Islet precursor cell (in vitro differentiated cells): ENCODE measurements around the gene ABCB6.

Source experiments
- DNase-seq: peaks from one replicate; pipeline ENCODE4 v3.0.0-alpha.2; 2018

ABCB6 gene

DNA sequence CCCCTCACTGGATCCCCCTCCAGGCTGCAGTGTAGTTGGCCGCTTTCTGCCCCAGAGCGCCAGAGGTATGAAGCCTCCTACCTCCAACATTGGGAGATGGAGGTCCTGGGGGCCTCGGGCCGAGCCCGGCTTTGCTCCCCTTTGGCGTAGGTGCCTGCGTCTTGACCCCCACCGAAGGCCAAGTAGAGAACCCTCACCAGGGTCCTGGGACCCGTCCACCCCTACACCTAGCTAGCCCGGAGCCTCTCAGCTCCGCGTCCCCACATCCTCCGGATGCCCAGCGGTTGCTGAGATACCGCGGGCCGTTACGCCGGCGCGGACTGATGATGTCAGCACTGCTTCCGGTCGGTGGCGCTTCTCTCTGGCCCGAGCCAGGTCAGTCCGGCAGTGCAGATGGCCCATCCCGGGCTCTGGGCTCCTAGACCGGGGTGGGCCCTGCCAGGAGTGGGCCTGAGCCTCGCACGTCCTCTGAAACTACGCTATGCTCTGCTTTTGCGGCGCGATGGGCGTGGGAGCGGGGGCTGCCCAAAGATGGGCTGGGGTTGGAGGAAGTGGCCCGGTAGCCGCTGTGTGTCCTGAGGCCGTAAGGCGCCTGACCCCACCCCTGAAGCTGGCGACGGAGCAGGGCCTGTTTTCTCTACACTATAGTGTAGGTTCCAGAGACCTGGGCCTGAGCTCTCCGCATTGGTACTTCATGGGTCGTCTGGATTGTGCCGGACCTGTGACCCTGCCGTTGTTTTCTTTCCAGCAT is 26.6 kb upstream of the ABCB6 start, which contains the start of the genes GLB1L and STK16:
GLB1L (minus strand) TSS at position 297 of the 751 bp plus-strand sequence. CDS start 1,871 bp downstream, outside the sequence.
STK16 (plus strand) TSS at position 332 of the 751 bp plus-strand sequence. CDS start 521 bp downstream, outside the sequence.
- DNase-seq = peak; percentile 97

DNA sequence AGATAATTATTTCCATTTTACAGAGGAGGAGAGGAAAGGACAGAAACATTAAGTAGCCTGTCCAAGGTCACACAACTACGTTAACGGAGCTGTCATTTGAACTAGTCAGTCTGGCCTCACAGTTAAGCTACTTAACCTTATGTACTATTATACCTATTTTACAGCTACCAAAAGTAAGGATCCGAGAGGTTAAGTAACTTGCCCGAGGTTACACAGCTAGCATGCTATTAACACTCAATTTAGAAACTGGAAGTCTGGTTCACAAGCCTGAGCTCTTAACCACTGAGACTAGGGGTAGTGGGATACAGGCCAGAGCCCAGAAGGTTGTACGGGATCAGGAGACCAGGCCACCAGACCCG is 26.0 kb upstream of the ABCB6 start:
- DNase-seq = no peak

DNA sequence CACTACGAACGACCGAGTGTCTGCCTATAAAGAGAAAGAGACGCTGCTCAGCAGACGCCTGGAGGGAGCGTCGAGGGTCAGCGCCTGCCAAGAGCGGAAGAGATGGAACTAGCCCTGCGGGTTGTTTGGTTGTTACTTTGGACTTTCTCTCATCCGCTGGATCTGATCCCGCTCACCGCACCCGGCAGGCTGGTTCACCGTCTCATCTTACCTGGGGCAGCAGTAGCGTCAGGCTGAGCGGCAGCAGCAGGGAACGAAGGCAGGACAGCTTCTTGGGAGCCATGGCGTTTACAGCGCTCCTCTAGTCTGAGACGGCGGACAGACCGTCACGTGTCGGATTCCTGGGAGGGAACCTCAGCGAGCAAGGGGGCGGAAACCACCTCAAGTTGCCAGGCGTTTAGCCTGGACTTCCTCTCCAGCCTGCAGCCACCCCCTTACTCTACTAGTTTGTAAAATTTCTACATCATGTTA is 24.6 kb upstream of the ABCB6 start:
- no peak for DNase-seq

DNA sequence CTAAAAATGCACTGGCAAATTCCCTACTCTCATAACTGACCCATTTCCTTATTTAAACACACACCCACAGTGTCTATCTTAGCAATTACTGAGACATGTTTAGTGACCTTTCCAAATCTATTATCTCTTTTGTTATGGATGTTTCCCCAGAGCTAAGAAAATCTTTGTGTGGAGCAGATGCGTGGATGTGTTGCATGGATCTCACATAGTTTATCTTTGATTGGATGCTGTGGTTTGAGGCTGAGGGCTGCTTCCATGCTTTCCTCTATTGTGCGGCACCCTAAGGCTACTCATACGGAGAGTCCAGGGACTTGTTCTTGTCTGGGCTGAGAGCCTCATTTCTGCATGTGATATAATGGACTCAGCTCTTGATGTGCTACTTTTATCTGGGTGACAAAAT is 15.6 kb upstream of the ABCB6 start:
- no peak for DNase-seq

DNA sequence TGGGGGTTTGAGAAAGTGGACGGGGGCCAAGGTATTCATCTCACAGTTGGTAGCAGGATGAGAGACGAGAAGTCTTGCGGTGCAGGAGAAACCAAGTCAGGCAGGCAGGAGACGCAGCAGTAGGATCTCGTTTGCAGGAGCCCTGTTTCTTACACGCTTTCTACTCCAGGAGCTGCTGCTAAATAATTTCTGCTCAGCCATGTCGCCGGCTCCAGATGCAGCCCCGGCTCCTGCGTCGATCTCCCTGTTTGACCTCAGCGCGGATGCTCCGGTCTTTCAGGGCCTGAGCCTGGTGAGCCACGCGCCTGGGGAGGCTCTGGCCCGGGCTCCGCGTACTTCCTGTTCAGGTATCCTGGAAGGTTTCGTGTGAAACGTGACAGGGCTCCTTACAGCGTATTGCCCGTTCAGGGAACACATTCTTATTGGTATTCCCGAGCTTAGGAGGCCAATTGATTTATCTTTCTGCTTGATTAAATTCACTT is 11.3 kb upstream of the ABCB6 start:
- DNase-seq = peak; percentile 85

DNA sequence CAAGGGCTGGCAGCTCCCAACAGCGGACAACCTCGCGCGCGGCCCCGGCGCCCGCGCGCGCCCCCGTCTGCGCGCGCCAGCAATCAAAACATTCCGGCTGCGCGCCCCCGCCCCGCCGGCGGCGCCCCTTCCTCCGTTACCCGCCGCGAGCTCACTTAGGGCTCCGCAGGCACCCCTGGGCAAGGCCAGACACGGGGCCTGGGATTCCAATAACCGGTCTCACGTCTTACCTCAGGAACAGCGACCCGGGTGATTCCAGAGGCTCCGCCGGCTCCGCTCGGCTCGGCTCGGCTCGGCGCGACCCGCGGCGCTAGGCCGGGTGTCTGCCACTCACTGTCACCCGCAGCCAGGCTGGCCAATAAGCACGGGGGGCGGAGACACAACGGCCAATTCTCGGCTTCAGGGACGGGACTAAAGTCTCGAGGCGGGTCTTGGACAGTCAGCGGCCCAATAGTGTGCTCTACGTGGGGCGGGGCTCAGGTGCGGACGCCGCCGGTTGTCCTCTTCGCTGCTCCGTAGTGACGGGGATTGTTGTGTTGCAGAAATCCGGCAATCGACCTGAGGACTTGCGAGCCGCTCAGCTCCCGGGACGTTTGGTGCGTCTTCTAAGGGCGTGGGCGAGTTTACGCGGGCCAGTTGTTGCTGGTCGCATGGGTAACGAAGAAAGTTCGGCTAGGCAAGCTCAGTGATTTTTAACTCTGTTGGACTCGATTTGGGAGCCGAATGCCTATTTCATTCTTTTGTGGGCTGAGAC is 10.7 kb upstream of the ABCB6 start, which contains the start of the genes ANKZF1 and ATG9A:
ANKZF1 (plus strand) TSS at position 502 of the 754 bp plus-strand sequence. CDS start 452 bp downstream, outside the sequence.
ATG9A (minus strand) TSS at position 332 of the 754 bp plus-strand sequence. CDS start 1,612 bp downstream, outside the sequence.
- DNase-seq = peak; percentile 100

DNA sequence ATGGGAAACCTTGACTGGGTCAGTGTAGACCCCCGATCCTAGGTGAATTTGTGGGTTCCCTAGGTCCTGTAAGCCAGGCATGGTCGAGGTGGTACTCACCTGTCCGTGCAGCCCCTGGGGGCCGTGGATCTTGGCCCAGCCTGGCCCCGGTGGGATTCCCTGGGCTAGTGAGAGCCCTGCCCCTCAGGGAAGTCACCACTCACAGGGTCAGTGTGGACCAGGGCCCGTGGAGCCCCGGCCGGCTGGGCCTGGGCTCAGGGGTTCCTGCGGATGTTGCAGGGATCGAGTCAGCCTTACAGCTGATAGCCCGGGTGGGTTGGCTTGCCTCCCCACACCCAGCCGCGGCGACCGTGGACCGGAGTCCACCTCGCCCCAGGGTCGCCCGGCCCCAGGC is 10.2 kb upstream of the ABCB6 start:
- DNase-seq = no peak

DNA sequence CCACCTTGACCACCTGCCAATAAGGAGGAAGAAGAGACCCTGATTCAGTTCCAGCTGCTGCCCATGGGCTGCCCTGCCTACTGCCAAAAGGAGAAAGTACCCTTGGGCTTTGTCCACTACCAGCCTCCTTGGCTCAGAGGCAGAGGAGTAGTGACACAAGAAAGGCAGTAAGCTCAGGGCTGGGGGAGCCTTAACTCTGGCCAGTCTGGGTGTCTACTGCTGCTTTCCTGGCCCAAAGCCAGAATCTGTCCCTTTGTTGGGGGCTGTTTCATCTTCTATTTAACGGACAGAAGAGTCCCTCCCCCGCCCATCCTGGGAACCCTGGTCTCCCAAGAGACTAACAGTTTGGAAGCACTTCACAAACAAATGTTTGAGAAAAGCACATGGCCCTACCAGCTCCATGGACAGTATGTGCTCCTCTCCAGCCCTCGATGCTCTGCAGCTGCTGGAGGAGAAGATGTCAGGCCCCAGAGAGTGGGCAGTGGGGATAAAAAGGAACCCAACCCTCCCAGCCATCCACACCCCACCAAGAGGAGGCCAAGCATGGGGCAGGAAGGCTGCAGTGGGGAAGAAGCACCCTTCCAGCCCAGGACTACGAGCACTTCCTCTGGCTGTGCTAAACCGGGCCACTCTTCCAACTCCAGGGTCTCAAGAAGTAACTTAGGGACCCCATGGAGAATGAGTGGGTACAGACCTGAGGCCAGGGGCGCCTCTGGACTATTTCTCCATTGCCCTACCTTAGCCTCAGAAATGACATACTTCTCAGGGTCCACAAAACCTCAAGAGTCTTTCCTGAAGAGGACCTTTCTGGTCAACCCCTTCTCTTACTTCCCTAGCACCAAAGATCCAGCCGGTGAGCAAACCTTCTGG is 9.5 kb upstream of the ABCB6 start:
- DNase-seq = no peak

DNA sequence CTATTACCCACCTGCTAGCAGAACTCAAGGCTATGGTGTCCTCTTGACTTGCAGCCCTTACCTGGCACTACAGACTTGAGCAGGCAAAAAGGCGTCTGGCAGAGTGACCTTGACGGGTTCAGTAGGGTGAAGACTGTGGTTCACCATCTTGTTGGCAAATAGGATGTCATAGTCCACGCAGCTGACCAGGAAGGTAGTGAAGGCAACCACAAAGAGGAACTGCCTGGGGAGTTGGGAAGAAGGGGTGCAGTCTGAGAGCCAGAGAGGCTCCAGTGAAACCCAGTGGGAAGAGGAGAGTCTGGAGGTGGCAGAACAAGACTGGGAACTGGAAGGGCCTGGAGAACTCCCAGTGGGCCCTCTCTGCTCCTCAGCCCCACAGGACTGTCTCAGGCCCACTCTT is 6.6 kb upstream of the ABCB6 start:
- no peak for DNase-seq

DNA sequence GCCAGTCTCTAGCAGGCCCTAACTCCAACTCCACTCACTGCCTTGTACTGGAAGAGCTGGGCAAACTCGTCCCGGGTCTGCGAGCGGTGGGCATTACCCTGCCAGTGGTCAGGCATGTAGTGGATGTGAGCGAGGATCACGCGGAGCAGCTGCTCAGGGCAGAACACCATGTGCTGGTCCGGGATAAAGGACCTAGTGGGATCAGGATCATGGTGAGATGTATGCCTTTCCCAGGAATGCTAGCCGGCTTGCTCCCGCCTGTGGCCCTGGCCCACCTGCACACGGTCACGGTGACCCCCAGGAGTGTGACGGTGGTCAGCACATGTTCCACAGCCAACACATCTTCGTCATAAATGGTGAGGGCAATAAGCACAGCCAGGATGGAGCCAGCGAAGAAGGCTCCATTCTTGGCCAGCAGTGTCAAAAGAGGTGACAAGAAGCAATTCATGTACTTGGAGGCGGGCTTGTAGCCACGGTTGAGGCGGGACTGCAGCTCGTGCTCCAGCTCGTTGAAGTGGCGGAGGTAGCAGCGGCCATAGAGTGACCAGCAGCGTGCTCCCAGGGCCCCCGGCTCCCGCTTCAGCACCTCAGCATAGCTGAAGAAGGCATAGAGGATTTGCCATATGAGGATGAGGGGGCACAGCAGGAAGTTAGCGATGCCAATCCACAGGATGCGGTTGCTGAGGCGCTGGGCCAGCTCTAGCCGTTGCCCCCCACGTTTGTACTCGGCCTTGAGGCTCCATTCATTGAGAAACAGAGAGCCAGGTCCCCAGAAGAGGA is 5.3 kb upstream of the ABCB6 start:
- DNase-seq = no peak

DNA sequence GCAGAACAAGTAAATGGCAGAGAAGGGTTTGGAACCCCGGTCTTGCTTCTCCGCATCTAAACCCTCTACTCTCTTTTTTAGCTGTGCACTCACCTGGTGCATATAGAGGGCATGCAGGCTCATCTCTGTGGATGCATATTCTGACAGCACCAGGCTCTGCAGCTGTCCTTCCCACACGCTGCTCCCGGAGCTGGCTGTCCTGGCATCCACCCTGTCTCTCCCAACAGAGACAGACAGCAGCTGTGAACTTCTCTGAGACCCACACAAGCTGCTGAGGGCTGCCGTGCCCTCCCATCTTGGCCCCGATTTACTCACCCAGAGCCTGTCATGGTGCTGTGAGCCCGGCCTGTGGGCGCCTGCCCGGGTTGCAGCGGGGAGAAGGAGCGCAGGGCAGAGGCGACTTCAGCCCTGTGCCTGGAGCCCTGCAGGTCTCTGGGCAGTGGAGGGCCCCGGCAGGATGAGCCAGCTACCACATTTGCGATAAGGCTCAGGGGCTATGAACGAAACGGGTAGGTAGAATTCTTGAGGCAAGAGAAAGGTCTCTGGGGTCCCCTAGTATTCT is 3.3 kb upstream of the ABCB6 start:
- DNase-seq = no peak

DNA sequence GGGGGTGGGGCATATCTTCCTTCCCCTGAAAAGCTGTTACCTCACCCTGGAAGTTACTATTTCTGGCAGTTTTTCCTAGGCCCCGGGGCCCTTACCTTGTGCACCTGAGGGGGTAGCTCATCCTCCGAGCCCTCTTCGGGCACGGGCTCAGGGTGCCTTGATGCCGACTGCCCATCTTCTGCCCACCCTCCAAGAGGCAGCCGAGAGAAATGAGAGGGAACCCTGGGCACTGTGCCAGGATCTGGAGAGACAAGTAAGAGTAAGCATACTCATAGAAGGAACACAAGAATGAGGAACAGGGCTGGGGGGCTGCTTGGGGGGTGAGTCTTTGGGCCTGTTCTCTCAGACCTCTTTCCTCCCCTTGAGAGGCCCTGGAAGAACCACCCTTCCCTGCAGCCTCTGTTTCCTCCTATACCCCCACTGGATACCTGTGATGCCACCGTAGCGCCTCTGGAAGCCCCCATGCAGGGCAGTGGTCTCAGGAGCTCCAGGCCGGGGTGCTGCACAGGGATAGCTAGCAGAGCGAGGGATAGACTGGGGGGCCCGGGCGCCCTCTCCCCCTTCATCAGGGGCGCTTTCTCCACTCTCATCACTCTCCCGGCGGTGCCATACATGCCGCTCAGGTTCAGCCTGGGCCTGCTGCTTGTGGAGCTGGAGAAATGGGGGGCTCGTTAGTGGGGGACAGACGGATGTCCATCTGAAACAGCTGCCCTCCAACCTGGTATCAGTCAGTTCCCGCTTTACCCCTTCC is 2.1 kb upstream of the ABCB6 start:
- DNase-seq = no peak

DNA sequence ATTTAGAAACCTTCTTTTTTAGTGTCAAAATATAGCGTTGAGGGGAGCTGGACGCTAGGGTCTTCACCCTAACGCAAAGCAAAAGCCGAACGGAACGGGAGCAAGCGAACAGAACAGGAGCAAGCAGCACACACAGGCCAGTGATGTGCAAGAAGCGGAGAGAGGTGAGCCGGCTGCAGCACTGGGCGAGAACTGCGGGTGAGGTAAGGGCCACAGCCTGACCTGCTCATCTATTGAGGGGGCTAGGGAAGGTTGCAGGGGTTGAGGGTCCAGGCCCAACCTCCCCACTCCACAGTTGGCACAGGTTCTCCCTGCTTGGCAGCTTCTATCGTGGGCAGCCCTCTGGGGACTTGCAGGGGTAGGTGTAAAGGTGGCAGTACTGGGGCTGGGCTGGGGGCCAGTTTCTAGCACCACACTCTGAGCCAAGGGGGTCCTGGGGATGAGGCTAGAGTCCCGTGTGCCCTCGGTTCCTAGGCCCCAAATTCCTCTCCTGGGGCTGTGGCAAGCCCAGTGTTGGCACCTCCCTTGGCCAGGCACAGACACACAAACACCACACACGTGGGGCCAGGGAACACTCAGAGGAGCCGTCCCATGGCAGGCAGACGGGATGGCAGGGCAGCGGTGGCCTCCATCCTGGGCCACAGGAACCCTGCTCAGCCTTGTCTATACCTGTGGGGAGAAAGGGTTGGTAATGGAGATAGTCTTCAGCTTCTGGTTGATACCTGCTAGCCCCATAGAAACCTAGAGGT is 1.2 kb upstream of the ABCB6 start:
- DNase-seq = no peak

DNA sequence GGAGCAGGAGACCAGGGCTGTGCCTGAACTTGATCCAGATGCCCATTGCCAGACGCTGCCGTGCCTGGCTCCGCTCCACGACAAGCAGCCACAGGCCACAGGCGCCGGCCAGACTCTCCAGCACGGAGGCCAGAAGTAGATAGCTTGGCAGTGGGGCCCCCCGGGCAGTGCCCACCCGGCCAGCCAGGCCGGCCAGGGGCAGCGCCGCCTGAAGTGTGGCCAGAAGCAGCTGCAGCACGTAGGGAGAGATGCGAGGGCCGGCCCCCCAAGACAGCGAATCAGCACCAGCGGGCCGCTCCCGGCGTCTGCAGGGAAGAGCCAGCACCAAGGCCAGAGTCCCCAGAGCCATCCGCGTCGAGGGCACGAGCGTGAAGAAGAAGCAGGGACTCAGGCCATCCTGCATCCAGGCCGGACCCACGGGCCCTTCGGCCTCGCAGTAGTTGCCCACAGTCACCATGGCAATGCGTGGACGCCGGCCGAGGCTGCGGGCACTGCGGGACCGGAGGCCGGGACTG is 484 bp downstream of the ABCB6 start:
- DNase-seq = peak; percentile 90

DNA sequence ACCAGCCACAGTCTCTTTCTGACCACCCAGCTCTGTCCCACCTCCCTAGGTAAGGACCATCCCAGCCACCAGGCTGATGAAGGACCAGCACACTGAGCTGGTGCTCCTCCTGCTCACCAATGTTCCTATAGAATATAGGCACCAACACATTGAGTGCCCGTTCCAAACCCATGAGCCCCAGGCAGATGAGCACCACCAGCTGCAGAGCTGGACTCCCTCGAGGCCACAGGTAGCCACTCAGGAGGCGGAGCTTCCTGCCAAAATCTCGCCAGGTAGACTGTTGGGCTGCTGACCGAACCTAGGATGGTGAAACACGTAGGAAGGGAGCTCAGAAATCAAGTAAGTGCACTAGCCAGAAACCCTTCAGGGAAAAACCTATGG is 2.2 kb downstream of the ABCB6 start:
- no peak for DNase-seq

DNA sequence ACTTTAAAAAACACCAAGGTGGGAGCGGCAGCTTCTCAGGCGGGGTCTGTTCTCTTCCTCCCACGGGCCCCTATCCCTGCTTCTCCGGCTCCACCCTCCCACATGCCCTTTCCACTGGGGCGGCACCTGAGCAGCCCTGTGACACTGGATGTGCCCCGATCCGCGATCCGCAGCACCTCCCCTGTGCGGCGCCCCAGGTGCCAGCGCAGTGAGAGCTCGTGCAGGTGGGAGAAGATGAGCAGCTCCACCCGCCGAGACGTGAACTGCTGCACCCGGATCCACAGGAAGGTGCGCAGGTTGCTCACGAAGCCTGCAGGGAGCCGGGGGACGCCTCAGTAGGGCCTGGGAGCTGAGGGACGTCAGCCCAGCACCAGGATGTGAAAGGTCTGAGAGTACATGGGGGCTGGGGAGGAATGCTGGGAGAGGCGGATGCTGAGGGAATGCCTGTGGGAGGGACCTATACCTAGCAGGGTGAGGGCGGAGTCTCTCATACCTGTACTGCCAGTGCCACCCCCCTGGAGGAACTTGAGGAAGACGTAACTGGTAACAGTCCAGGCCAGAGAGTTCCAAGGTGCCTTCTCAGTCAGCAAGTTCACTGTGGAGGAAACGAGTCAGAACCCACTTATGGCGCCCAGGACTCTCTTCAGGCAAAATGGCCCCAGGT is 2.8 kb downstream of the ABCB6 start:
- DNase-seq = no peak

DNA sequence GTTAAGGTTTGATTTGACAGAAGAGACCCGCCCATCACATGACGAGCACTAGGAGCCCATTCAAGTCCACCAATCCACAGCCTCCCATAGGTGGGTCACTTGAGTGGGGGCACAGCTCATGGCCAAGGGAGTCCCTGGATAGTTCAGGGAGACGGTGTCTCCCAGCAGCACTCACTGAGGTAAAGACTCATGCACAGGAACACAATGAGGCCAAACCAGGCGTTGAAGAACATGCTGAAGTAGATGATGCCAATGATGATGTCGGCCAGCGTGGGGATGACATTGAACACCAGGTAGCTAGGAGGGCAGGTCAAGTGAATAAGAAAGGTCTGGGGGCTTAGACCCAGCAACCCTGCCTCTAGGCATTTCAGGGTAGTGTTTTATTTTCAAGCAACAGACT is 4.0 kb downstream of the ABCB6 start:
- no peak for DNase-seq

DNA sequence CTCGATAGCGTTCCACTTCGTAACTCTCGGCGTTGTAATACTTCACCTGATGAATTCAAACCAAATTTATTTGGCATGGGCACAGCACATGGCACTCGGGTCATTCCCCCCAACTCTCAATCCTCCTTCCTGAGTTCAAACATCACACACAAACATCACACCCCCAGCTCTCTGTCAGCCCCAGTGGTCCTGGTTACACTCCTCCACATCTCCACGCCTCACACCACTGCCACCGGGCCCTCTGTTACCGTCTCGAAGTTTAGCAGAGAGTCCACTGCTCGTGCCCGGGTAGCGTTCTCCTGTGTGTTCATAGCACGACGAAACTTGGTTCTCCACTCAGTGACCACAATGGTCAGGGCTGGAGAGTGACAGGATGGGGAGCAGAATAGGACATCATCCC is 4.6 kb downstream of the ABCB6 start:
- no peak for DNase-seq

DNA sequence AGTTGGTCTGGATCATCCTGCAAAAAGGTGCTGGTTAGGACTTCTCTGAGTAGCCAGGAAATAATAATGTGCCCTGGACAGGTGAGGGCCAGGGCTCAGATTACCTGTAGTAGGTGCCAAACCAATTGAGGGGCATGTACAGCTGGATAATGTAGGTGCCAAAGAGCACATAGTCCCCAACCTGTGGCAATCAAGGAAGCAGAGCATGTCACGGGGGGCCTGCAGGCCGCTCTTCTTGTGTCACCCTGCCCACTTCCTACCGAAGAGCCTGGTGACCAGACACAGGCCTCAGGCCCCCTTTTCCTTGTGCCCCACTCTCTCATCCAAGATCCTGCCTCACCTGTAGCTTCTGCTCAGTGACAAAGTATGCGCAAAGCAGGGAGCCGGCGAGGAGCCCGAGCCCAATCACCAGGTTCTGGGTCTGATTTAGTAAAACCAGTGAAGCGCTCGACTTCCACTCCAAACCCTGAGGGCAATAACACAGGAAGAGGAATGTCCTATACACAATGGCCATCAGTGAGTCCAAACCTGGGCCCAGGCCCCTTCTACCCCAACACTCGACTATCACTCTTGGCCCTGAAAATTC is 5.2 kb downstream of the ABCB6 start:
- no peak for DNase-seq
